GM18505 (cell line): ENCODE data around the gene INTS11.
A peak's percentile ranks its signal among the peaks of the same experiment; 100 is the strongest.

Source experiments
- ATAC-seq: cut with Tn5 transposase; IDR thresholded peaks from one replicate; pipeline ENCODE4 v1.9.1; 2021; ENCODE audit not compliant: unreplicated experiment
- POLR2A ChIP-seq: IDR thresholded peaks from 4 replicates; pipeline ENCODE4 v1.6.1; 2011; ENCODE audit warnings: borderline replicate concordance; ENCODE audit not compliant: insufficient read depth, insufficient read length; ENCODE audit errors: extremely low read depth

INTS11 gene

GRCh38 chr1:1272341-1273208, 51.9 kb downstream of the INTS11 start:
- peak; percentile 10 for ATAC-seq
- TF ChIP-seq POLR2A = no peak

- peak; percentile 18 for TF ChIP-seq POLR2A
- ATAC-seq = no peak
Observed at GRCh38 chr1:1270813-1271212, 53.6 kb downstream of the INTS11 start.

GRCh38 chr1:1268284-1268682, 56.2 kb downstream of the INTS11 start:
- no peak for TF ChIP-seq POLR2A
- no peak for ATAC-seq

DNA sequence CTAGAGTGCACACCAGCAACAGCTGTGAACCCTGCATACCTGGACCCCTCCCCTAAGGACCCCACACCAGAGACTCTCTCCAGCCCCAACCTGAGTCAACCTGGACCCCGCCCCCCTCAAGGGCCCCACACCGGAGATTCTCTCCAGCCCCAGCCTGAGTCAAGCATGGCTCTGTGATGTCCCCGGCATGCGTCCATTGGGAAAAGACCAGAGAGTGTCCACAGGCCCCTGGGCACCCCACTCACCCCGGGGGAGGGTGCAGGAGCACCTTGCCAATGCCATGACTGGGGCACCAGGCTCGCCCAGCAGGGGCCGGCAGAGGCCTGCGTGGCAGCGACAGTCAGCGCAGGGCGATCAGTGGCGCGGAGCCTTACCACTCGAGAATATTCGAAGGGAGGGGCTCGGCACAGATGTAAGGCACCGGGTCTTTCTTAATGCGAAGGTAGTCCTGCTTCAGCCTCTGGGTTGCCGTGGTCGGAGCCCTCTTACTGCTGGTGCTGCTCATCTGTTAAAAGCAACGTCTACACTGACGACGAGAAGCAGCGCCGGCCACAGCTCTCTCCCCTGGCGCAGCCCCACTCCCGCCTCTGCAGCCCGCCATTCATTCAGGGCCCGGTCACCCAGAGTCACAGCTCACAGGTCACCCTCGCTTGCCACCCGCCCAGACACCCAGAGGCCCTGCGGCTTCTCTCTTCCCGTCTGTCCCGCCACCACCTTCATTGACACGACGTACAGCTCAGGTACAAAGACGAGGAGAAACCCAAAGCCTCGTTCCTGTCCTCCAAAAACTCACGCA, 56.8 kb downstream of the INTS11 start:
- TF ChIP-seq POLR2A = no peak
- ATAC-seq = no peak

DNA sequence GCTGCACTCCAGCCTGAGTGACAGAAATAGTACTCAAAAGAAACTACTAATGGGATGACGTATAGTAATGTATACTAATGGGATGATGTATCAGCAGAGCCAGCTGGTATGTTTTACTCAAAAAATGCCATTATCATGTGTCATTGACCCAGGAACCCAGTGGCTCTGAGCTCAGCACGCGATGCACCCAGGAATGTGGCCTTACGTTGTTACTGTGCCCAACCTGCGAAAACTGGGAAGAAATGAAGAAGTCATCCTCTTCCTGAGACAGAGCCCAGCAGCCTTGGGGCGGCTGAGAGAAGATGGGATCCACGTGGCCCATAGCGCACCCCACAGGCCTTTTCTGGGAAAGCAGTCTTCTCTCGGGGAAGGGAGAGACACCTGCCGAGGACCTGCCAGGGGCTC, 59.6 kb downstream of the INTS11 start:
- TF ChIP-seq POLR2A = no peak
- no peak for ATAC-seq

DNA sequence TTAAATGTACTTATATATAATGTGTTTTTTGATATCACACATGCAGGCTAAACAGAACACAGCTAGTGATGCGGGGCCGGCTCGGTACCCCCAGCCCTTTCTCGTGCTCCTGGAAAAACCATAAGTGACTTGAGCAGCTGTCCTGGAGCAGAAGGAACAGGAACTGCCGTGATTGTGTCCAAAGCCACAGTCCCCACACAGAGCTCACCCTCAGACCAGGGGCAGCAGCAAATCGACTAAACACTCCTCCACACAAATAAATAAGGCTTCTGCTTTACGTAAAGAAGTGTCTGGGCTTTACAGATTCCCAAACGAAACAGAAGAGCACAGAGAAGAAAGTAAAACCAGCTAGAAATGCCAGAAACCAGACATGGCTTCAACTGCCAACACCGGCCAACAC, 60.4 kb downstream of the INTS11 start:
- ATAC-seq = no peak
- no peak for TF ChIP-seq POLR2A

GRCh38 chr1:1262758-1263157, 61.7 kb downstream of the INTS11 start:
- TF ChIP-seq POLR2A = no peak
- ATAC-seq = no peak

GRCh38 chr1:1262071-1262470, 62.4 kb downstream of the INTS11 start:
- no peak for ATAC-seq

More at GRCh38 chr1:1262071-1262470, 62.4 kb downstream of the INTS11 start:
- no peak for TF ChIP-seq POLR2A
